Neural progenitor cell (in vitro differentiated cells): ENCODE results near the gene CCDC177.

Source experiments
- EZH2 ChIP-seq: fragments of 200-600 bp; sonication (generic); IDR thresholded peaks from 2 replicates; pipeline ENCODE4 v1.6.1; 2017; ENCODE audit warnings: antibody characterized with exemption, mild to moderate bottlenecking, moderate library complexity
- EZH2phosphoT487 ChIP-seq: fragments of 200-600 bp; sonication (generic); IDR thresholded peaks from 2 replicates; pipeline ENCODE4 v1.6.1; 2017; ENCODE audit warnings: antibody characterized with exemption
- TF ChIP-seq, protein P1 (sequence below): fragments of 200-600 bp; sonication (generic); IDR thresholded peaks from 2 replicates; pipeline ENCODE4 v1.5.1; 2017; ENCODE audit warnings: antibody characterized with exemption, mild to moderate bottlenecking

GRCh38 chr14:69539631-69540410 is 34.9 kb downstream of the CCDC177 start:
- TF ChIP-seq, protein P1, sequence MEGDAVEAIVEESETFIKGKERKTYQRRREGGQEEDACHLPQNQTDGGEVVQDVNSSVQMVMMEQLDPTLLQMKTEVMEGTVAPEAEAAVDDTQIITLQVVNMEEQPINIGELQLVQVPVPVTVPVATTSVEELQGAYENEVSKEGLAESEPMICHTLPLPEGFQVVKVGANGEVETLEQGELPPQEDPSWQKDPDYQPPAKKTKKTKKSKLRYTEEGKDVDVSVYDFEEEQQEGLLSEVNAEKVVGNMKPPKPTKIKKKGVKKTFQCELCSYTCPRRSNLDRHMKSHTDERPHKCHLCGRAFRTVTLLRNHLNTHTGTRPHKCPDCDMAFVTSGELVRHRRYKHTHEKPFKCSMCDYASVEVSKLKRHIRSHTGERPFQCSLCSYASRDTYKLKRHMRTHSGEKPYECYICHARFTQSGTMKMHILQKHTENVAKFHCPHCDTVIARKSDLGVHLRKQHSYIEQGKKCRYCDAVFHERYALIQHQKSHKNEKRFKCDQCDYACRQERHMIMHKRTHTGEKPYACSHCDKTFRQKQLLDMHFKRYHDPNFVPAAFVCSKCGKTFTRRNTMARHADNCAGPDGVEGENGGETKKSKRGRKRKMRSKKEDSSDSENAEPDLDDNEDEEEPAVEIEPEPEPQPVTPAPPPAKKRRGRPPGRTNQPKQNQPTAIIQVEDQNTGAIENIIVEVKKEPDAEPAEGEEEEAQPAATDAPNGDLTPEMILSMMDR = no peak
- TF ChIP-seq EZH2 = no peak
- TF ChIP-seq EZH2phosphoT487 = no peak
